Right atrium auricular region (tissue), 2 donors: Measurements from ENCODE around the gene CPSF3. TPM values are rescaled to one million over a fixed set of nuclear protein-coding genes. Genes with fewer than 3 reads are reported as not detected.
A peak's percentile ranks its signal among the peaks of the same experiment; 100 is the strongest.

ENCODE experiments used
- DNase-seq: peaks from one replicate; pipeline ENCODE4 v3.0.0-alpha.2; 2019; ENCODE audit warnings: low spot score
- H3K27ac ChIP-seq, 2 donors: fragments of 200-600 bp; sonication (generic); 1 replicate in 1 of 2; 2 replicates in 1 of 2; pipeline ENCODE4 v1.5.1; 2016 to 2019
- H3K27me3 ChIP-seq, 2 donors: fragments of 200-600 bp; sonication (generic); one replicate each; pipeline versions ENCODE4 v1.5.1 to v1.6.0; 2017 to 2019
- H3K36me3 ChIP-seq: fragments of 200-600 bp; sonication (generic); one replicate; pipeline ENCODE4 v1.5.1; 2016
- H3K4me1 ChIP-seq, 2 donors: fragments of 200-600 bp; sonication (generic); one replicate each; pipeline versions ENCODE4 v1.5.1 to v1.6.0; 2017 to 2019
- H3K4me3 ChIP-seq, 2 donors: fragments of 200-600 bp; sonication (generic); 1 replicate in 1 of 2; 2 replicates in 1 of 2; pipeline ENCODE4 v1.5.1; 2017 to 2019; ENCODE audit warnings: mild to moderate bottlenecking in 1 of 2, moderate library complexity in 1 of 2
- H3K9me3 ChIP-seq, 2 donors: fragments of 200-600 bp; sonication (generic); one replicate each; pipeline ENCODE4 v1.5.1; 2019
- CTCF ChIP-seq, 2 donors: fragments of 200-600 bp; sonication (generic); IDR thresholded peaks; one replicate each; pipeline ENCODE4 v1.5.1; 2019; ENCODE audit warnings: antibody characterized with exemption in 2 of 2
- total RNA-seq, 2 donors: library from RNA; depleted of rRNA; stranded (reverse); fragments of >200 nt; gene quantifications; one replicate each; pipeline ENCODE4 v1.1.0, GENCODE V29; 2016

CPSF3 gene
- total RNA-seq, 2 donors from 2014 or later: 13.7 to 13.9 TPM

- Histone ChIP-seq H3K27me3 (no peaks in the 10 kb centered on the region), H3K4me3 (peak overlapping the region; percentile 67 to 79), H3K4me1 (peaks cover 0 to 27% of the 10 kb centered on the region in 2 donors), H3K27ac (peak overlapping the region; percentile 89 to 94), H3K9me3 (no peaks in the 10 kb centered on the region), H3K36me3 (no peaks in the 10 kb centered on the region)
- DNase-seq: peak; percentile 64
- TF ChIP-seq CTCF (IDR thresholded peaks at IDR 0.05): no peak
These were observed 50.5 kb downstream of the CPSF3 start for GRCh38 chr2:9473985-9474360.

- Histone ChIP-seq H3K9me3 (no peaks in the 10 kb centered on the region), H3K36me3 (no peaks in the 10 kb centered on the region), H3K4me3 (peak within 1 kb of the TSS; percentile 67 to 79), H3K27me3 (no peaks in the 10 kb centered on the region), H3K27ac (peak within 1 kb of the TSS; percentile 89 to 94), H3K4me1 (peaks cover 0 to 27% of the 10 kb centered on the region in 2 donors)
- no peak for DNase-seq
- peak in 1 of 2 donors; percentile 32 for TF ChIP-seq CTCF (IDR thresholded peaks at IDR 0.05)
These were observed 51.1 kb downstream of the CPSF3 start, which contains the start of gene IAH1 for GRCh38 chr2:9474361-9475057. TSS of gene IAH1 (plus strand) at chr2:9474551. CDS start at chr2:9474567, 16 bp downstream.

- H3K36me3 ChIP-seq: peaks cover 34% of the 10 kb centered on the region
- no peak overlapping the region for H3K27ac ChIP-seq
- no peak for TF ChIP-seq CTCF (IDR thresholded peaks at IDR 0.05)
These were observed 54.5 kb downstream of the CPSF3 start for GRCh38 chr2:9477914-9478313.

GRCh38 chr2:9478526-9478925, 55.1 kb downstream of the CPSF3 start:
- Histone ChIP-seq H3K4me1 (peaks cover 0 to 26% of the 10 kb centered on the region in 2 donors), H3K9me3 (no peaks in the 10 kb centered on the region), H3K27me3 (no peaks in the 10 kb centered on the region), H3K36me3 (peaks cover 40% of the 10 kb centered on the region), H3K4me3 (no peak overlapping the region), H3K27ac (no peak overlapping the region)
- no peak for TF ChIP-seq CTCF (IDR thresholded peaks at IDR 0.05)
- DNase-seq: no peak

More at GRCh38 chr2:9477914-9478313, 54.5 kb downstream of the CPSF3 start:
- H3K27me3 ChIP-seq: no peaks in the 10 kb centered on the region
- peaks cover 0 to 27% of the 10 kb centered on the region in 2 donors for H3K4me1 ChIP-seq
- no peak for DNase-seq
- H3K9me3 ChIP-seq: no peaks in the 10 kb centered on the region
- H3K4me3 ChIP-seq: no peak overlapping the region

- Histone ChIP-seq H3K36me3 (peaks cover 56% of the 10 kb centered on the region), H3K4me1 (peaks cover 0 to 17% of the 10 kb centered on the region in 2 donors), H3K27me3 (no peaks in the 10 kb centered on the region), H3K27ac (no peak overlapping the region), H3K4me3 (no peak overlapping the region), H3K9me3 (no peaks in the 10 kb centered on the region)
- TF ChIP-seq CTCF (IDR thresholded peaks at IDR 0.05): no peak
- DNase-seq: no peak
These were observed 56.7 kb downstream of the CPSF3 start for GRCh38 chr2:9480157-9480556.
